OCI-LY7 (cell line): ENCODE data around the gene CNPPD1.

Source experiments
- CTCF ChIP-seq: fragments of 200-600 bp; sonication (generic); conservative IDR thresholded peaks from 2 replicates; pipeline ENCODE4 v1.5.1; 2014; ENCODE audit warnings: mild to moderate bottlenecking, antibody characterized with exemption, low read length, moderate library complexity, mixed read lengths
- EZH2phosphoT487 ChIP-seq: fragments of 200-600 bp; sonication (generic); IDR thresholded peaks from 2 replicates; pipeline ENCODE4 v1.6.1; 2018; ENCODE audit warnings: low read depth, borderline replicate concordance, mild to moderate bottlenecking, mixed run types, antibody characterized with exemption, low read length, moderate library complexity, mixed read lengths

- TF ChIP-seq CTCF (no peak), EZH2phosphoT487 (no peak)
Observed at GRCh38 chr2:219142329-219142728, 34.4 kb downstream of the CNPPD1 start.
